Stomach (tissue), 9 donors: Measurements from ENCODE around the gene CUEDC2. TPM values are rescaled to one million over a fixed set of nuclear protein-coding genes. Genes with fewer than 3 reads are reported as not detected.

ENCODE experiments used
- DNase-seq, 2 donors: peaks; one replicate each; pipeline versions ENCODE4 v3.0.0 to v3.0.0-alpha.2; 2013 to 2019
- H3K27ac ChIP-seq, 5 donors: fragments of 200-600 bp in 4 of 5; sonication (generic) in 4 of 5; one replicate each; pipeline ENCODE4 v1.5.1; 2013 to 2019; ENCODE audit warnings: mild to moderate bottlenecking in 1 of 5, moderate library complexity in 1 of 5
- H3K27me3 ChIP-seq, 3 donors: fragments of 200-600 bp; sonication (generic); one replicate each; pipeline ENCODE4 v1.5.1; 2017 to 2019; ENCODE audit warnings: mixed run types in 1 of 3
- H3K36me3 ChIP-seq, 4 donors: fragments of 200-600 bp; sonication (generic); 1 replicate in 3 of 4; 2 replicates in 1 of 4; pipeline ENCODE4 v1.5.1; 2016 to 2019
- H3K4me1 ChIP-seq, 4 donors: fragments of 200-600 bp; sonication (generic); one replicate each; pipeline ENCODE4 v1.5.1; 2016 to 2019
- H3K4me3 ChIP-seq, 4 donors: fragments of 200-600 bp; sonication (generic) in 3 of 4; one replicate each; pipeline ENCODE4 v1.5.1; 2016 to 2019; ENCODE audit warnings: mild to moderate bottlenecking in 1 of 4
- H3K9me3 ChIP-seq, 4 donors: fragments of 200-600 bp; sonication (generic); one replicate each; pipeline ENCODE4 v1.5.1; 2016 to 2019
- CTCF ChIP-seq, 7 experiments: fragments of 450-650 bp in 4 of 7; fragments of 200-600 bp in 3 of 7; sonication (generic) in 3 of 7; IDR thresholded peaks; one replicate each; pipeline ENCODE4 v1.5.1; 2016 to 2019; ENCODE audit warnings: antibody characterized with exemption in 7 of 7, control low read depth in 2 of 7, mild to moderate bottlenecking in 1 of 7
- EP300 ChIP-seq: sonication (generic); formaldehyde crosslinking; IDR thresholded peaks from one replicate; pipeline ENCODE4 v1.6.1; 2017; ENCODE audit warnings: antibody characterized with exemption
- POLR2A ChIP-seq, 4 donors: fragments of 450-650 bp; IDR thresholded peaks; one replicate each; pipeline ENCODE4 v1.6.1; 2016; ENCODE audit warnings: antibody characterized with exemption in 4 of 4, control low read depth in 2 of 4, mild to moderate bottlenecking in 1 of 4, moderate library complexity in 1 of 4
- POLR2AphosphoS5 ChIP-seq, 3 donors: sonication (generic); formaldehyde crosslinking; IDR thresholded peaks; one replicate each; pipeline ENCODE4 v1.6.1; 2016; ENCODE audit warnings: antibody characterized with exemption in 3 of 3
- WGBS, 5 donors: extraction: QIAGEN DNeasy Blood & Tissue Kit in 3 of 5; methylation state at CpG; one replicate each; pipeline versions ENCODE4 v1.1.5 to v1.1.7; 2013 to 2018; 5-methylcytosine and 5-hydroxymethylcytosine counted together
- intact Hi-C: fragments of 100-400 bp; cut with DNase I; formaldehyde crosslinking; loops from one replicate; pipeline ENCODE4 v1.15.1; 2023; ENCODE audit warnings: low total_unique reads
- polyA plus RNA-seq, 3 donors: library from polyadenylated mRNA; stranded (reverse); fragments of 200-250 nt; gene quantifications; one replicate each; pipeline ENCODE4 v1.2.3, GENCODE V29; 2013
- total RNA-seq, 5 donors: library from RNA; depleted of rRNA; stranded (reverse); fragments of >200 nt; gene quantifications; one replicate each; pipeline versions ENCODE4 v1.1.0 to v1.2.3, GENCODE V29; 2014 to 2016
- donor health status: healthy with polysubstance abuse.
- donor health status: Bipolar disorder and iron deficiency.
- donor health status: healthy.

Gene CUEDC2
- total and polyA plus RNA-seq, 8 donors = 15.9 to 145 (median 41.2) TPM

GRCh38 chr10:102416283-102416682 is 16.1 kb downstream of the CUEDC2 start:
- H3K27ac ChIP-seq = no peak overlapping the region
- peak in 1 of 2 donors; percentile 8 for DNase-seq
- H3K27me3 ChIP-seq = peaks cover 14 to 84% (median 74%) of the 10 kb centered on the region in 3 donors
- H3K4me3 ChIP-seq = no peak overlapping the region
- no peaks in the 10 kb centered on the region for H3K36me3 ChIP-seq
- TF ChIP-seq CTCF (IDR thresholded peaks at IDR 0.05) = no peak
- no peak for TF ChIP-seq POLR2A (IDR thresholded peaks at IDR 0.05)
- no peaks in the 10 kb centered on the region for H3K9me3 ChIP-seq
- peaks cover 18 to 22% (median 21%) of the 10 kb centered on the region in 4 donors for H3K4me1 ChIP-seq
- WGBS, 5 donors = 69 to 80% (median 73%) methylated on average over 2 to 9 of the region's 9 CpGs
- intact Hi-C loops = no loop called here

- Histone ChIP-seq H3K4me1 (peaks cover 19 to 30% (median 25%) of the 10 kb centered on the region in 4 donors), H3K9me3 (no peaks in the 10 kb centered on the region), H3K27ac (no peak overlapping the region), H3K27me3 (peaks cover 23 to 99% (median 89%) of the 10 kb centered on the region in 3 donors), H3K36me3 (no peaks in the 10 kb centered on the region), H3K4me3 (no peak overlapping the region)
- intact Hi-C loops = no loop called here
- DNase-seq = no peak
- WGBS, 5 donors = 40 to 50% (median 45%) methylated on average over 20 of the region's 20 CpGs
- TF ChIP-seq POLR2A (IDR thresholded peaks at IDR 0.05) = no peak
- TF ChIP-seq CTCF (IDR thresholded peaks at IDR 0.05) = no peak
- no peak for TF ChIP-seq POLR2AphosphoS5 (IDR thresholded peaks at IDR 0.05)
- no peak for TF ChIP-seq EP300
Observed at GRCh38 chr10:102414749-102415148, 17.6 kb downstream of the CUEDC2 start.

DNA sequence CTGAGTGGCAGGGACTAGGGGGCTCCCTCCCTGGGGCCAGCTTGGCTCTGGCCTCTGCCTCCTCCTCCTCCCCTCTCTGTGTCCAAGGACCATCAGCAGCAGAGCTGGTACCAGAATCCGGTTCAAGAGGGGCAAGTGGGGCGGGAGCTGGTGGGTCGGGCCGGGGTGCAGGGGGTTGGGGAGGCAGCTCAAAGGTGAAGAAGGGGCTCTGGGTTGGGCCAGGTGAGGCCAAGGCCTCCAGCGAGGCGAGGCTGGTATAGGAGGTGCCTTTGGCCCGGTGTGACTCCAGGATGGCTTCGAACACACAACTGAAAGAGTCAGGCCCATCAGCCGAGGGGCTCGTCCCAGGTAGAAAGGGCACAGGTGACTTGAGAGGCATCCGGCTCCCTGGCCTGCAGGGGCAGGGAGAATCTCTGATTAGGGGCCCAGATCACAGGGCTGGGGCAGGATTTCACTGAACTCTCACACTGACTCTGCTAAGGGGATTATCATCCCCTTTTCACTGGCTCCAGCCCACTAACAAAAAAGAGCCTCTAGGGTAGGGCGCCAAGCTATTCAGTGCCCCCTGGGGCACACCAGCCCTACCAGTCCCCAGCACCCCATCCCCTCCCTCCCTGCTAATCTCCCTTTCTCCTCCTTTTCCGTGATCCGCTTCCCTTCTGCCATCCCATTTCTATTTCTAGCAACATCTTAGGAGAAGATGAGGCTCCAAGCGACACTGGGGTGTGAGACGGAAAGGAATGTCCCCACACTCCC is 18.4 kb downstream of the CUEDC2 start:
- peaks cover 24 to 100% (median 91%) of the 10 kb centered on the region in 3 donors for H3K27me3 ChIP-seq
- no peak overlapping the region for H3K4me3 ChIP-seq
- H3K4me1 ChIP-seq = peaks cover 16 to 29% (median 24%) of the 10 kb centered on the region in 4 donors
- WGBS, 5 donors = 65 to 80% (median 72%) methylated on average over 9 to 16 of the region's 16 CpGs
- intact Hi-C loops = no loop called here
- no peaks in the 10 kb centered on the region for H3K36me3 ChIP-seq
- TF ChIP-seq CTCF (IDR thresholded peaks at IDR 0.05) (no peak), POLR2A (IDR thresholded peaks at IDR 0.05) (no peak), EP300 (no peak), POLR2AphosphoS5 (IDR thresholded peaks at IDR 0.05) (no peak)
- no peak overlapping the region for H3K27ac ChIP-seq
- no peak for DNase-seq
- H3K9me3 ChIP-seq = no peaks in the 10 kb centered on the region

- peaks cover 24 to 100% (median 90%) of the 10 kb centered on the region in 3 donors for H3K27me3 ChIP-seq
- intact Hi-C loops = no loop called here
- peak in 1 of 2 donors; percentile 77 for DNase-seq
- no peaks in the 10 kb centered on the region for H3K36me3 ChIP-seq
- H3K9me3 ChIP-seq = no peaks in the 10 kb centered on the region
- no peak overlapping the region for H3K4me3 ChIP-seq
- peaks cover 14 to 29% (median 27%) of the 10 kb centered on the region in 4 donors for H3K4me1 ChIP-seq
- WGBS, 5 donors = 6 to 13% (median 10%) methylated on average over 5 of the region's 5 CpGs
- H3K27ac ChIP-seq = no peak overlapping the region
- TF ChIP-seq POLR2AphosphoS5 (IDR thresholded peaks at IDR 0.05) (no peak), CTCF (IDR thresholded peaks at IDR 0.05) (no peak), POLR2A (IDR thresholded peaks at IDR 0.05) (no peak), EP300 (no peak)
Observed at GRCh38 chr10:102413053-102413705, 19.2 kb downstream of the CUEDC2 start.
